Neural cell (in vitro differentiated cells): Measurements from ENCODE around the gene KRTAP2-4.
"Not testable (repeated sequence)": the region's sequence is repeated elsewhere in the genome, so short reads cannot be mapped to it uniquely, and the experiment has no call there.

Experiments
- EP300 ChIP-seq: fragments of 450-650 bp; conservative IDR thresholded peaks from 2 replicates; pipeline ENCODE4 v1.6.1; 2014; ENCODE audit warnings: antibody characterized with exemption, mild to moderate bottlenecking, moderate library complexity; ENCODE audit not compliant: poor library complexity, severe bottlenecking
- EZH2 ChIP-seq: fragments of 200-600, 300-800 bp; shearing (Covaris generic), sonication (generic); IDR thresholded peaks from 2 replicates; pipeline ENCODE4 v1.6.1; 2014; ENCODE audit warnings: antibody characterized with exemption, low read length, borderline replicate concordance, mild to moderate bottlenecking; ENCODE audit not compliant: insufficient read depth, poor library complexity, severe bottlenecking
- POLR2AphosphoS5 ChIP-seq: IDR thresholded peaks from 2 replicates; pipeline ENCODE4 v1.6.1; 2012
- TAF1 ChIP-seq: IDR thresholded peaks from 2 replicates; pipeline ENCODE4 v1.6.1; 2012; ENCODE audit warnings: low read depth
- TF ChIP-seq, protein P1 (sequence below): fragments of 450-650 bp; IDR thresholded peaks from 2 replicates; pipeline ENCODE4 v1.5.1; 2014; ENCODE audit warnings: antibody characterized with exemption, mild to moderate bottlenecking, moderate library complexity; ENCODE audit not compliant: poor library complexity, severe bottlenecking
- TF ChIP-seq, protein P2 (sequence below): IDR thresholded peaks from 2 replicates; pipeline ENCODE4 v1.6.1; 2012; ENCODE audit warnings: borderline replicate concordance

DNA sequence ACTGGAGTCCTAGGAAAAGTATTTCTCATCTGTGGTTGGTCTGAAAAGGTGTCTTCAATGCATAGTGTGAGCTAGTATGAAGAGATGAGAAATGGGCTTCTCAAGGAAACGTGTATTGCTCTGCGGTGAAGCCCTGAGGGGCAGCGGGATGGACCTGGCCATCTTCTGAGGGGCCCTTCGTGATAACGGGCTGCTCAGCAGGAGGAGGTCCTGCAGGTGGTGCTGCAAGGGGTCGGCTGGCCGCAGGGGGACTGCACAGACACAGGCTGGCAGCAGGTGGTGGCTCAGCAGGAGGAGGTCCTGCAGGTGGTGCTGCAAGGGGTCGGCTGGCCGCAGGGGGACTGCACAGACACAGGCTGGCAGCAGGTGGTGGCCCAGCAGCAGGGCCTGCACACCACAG is 11.1 kb downstream of the KRTAP2-4 start:
- TF ChIP-seq, protein P1, sequence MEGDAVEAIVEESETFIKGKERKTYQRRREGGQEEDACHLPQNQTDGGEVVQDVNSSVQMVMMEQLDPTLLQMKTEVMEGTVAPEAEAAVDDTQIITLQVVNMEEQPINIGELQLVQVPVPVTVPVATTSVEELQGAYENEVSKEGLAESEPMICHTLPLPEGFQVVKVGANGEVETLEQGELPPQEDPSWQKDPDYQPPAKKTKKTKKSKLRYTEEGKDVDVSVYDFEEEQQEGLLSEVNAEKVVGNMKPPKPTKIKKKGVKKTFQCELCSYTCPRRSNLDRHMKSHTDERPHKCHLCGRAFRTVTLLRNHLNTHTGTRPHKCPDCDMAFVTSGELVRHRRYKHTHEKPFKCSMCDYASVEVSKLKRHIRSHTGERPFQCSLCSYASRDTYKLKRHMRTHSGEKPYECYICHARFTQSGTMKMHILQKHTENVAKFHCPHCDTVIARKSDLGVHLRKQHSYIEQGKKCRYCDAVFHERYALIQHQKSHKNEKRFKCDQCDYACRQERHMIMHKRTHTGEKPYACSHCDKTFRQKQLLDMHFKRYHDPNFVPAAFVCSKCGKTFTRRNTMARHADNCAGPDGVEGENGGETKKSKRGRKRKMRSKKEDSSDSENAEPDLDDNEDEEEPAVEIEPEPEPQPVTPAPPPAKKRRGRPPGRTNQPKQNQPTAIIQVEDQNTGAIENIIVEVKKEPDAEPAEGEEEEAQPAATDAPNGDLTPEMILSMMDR = not testable (repeated sequence)
- TF ChIP-seq EP300, EZH2, POLR2AphosphoS5, TAF1: not testable (repeated sequence)
- TF ChIP-seq, protein P2, sequence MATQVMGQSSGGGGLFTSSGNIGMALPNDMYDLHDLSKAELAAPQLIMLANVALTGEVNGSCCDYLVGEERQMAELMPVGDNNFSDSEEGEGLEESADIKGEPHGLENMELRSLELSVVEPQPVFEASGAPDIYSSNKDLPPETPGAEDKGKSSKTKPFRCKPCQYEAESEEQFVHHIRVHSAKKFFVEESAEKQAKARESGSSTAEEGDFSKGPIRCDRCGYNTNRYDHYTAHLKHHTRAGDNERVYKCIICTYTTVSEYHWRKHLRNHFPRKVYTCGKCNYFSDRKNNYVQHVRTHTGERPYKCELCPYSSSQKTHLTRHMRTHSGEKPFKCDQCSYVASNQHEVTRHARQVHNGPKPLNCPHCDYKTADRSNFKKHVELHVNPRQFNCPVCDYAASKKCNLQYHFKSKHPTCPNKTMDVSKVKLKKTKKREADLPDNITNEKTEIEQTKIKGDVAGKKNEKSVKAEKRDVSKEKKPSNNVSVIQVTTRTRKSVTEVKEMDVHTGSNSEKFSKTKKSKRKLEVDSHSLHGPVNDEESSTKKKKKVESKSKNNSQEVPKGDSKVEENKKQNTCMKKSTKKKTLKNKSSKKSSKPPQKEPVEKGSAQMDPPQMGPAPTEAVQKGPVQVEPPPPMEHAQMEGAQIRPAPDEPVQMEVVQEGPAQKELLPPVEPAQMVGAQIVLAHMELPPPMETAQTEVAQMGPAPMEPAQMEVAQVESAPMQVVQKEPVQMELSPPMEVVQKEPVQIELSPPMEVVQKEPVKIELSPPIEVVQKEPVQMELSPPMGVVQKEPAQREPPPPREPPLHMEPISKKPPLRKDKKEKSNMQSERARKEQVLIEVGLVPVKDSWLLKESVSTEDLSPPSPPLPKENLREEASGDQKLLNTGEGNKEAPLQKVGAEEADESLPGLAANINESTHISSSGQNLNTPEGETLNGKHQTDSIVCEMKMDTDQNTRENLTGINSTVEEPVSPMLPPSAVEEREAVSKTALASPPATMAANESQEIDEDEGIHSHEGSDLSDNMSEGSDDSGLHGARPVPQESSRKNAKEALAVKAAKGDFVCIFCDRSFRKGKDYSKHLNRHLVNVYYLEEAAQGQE = not testable (repeated sequence)
